Neuronal stem cell (in vitro differentiated cells): ENCODE results near the gene KAT2A.
"Not testable (repeated sequence)": the region's sequence is repeated elsewhere in the genome, so short reads cannot be mapped to it uniquely, and the experiment has no call there.

Source experiments
- DNase-seq: peaks from one replicate; pipeline ENCODE4 v3.0.0-alpha.2; 2013; ENCODE audit warnings: low spot score
- H2AFZ ChIP-seq: one replicate; pipeline ENCODE4 v1.6.1; 2013; ENCODE audit warnings: mild to moderate bottlenecking, low read length, inconsistent platforms
- H2AK5ac ChIP-seq: 2 replicates; pipeline ENCODE4 v1.6.1; 2013; ENCODE audit warnings: low read depth, mild to moderate bottlenecking, inconsistent platforms, low read length, moderate library complexity, mixed read lengths
- H2BK120ac ChIP-seq: 2 replicates; pipeline ENCODE4 v1.6.1; 2013; ENCODE audit warnings: low read depth, mild to moderate bottlenecking, inconsistent platforms, low read length, moderate library complexity, mixed read lengths
- H2BK12ac ChIP-seq: one replicate; pipeline ENCODE4 v1.6.1; 2013; ENCODE audit warnings: low read length, inconsistent platforms
- H2BK15ac ChIP-seq: 2 replicates; pipeline ENCODE4 v1.6.1; 2013; ENCODE audit warnings: mild to moderate bottlenecking, low read length, inconsistent platforms, mixed read lengths
- H2BK5ac ChIP-seq: one replicate; pipeline ENCODE4 v1.6.1; 2013; ENCODE audit warnings: inconsistent platforms, mild to moderate bottlenecking, low read length, moderate library complexity
- H3K14ac ChIP-seq: one replicate; pipeline ENCODE4 v1.6.1; 2013; ENCODE audit warnings: low read length, inconsistent platforms
- H3K18ac ChIP-seq: 2 replicates; pipeline ENCODE4 v1.6.1; 2013; ENCODE audit warnings: low read length, inconsistent platforms
- H3K23ac ChIP-seq: 2 replicates; pipeline ENCODE4 v1.6.1; 2013; ENCODE audit warnings: low read depth, mild to moderate bottlenecking, mixed read lengths, low read length, inconsistent platforms; ENCODE audit not compliant: poor library complexity
- H3K27ac ChIP-seq: replicated peaks from 3 replicates; pipeline ENCODE4 v1.5.1; 2013; ENCODE audit warnings: low read length, inconsistent platforms
- H3K27me3 ChIP-seq, 3 experiments: 2 replicates each; pipeline ENCODE4 v1.6.1; 2013; ENCODE audit warnings: low read length in 3 of 3, mild to moderate bottlenecking in 2 of 3, inconsistent platforms in 1 of 3, low read depth in 1 of 3, mixed read lengths in 1 of 3, moderate library complexity in 1 of 3; ENCODE audit not compliant: control insufficient read depth in 3 of 3, insufficient read depth in 3 of 3
- H3K36me3 ChIP-seq, 2 donors: replicated peaks in 1 of 2; 2 replicates each; pipeline ENCODE4 v1.6.1; 2013; ENCODE audit warnings: low read length in 2 of 2; ENCODE audit not compliant: control insufficient read depth in 2 of 2, insufficient read depth in 2 of 2
- H3K4ac ChIP-seq: 2 replicates; pipeline ENCODE4 v1.6.1; 2013; ENCODE audit warnings: inconsistent platforms, mild to moderate bottlenecking, low read length, moderate library complexity
- H3K4me1 ChIP-seq, 2 donors: 1 replicate in 1 of 2; 2 replicates in 1 of 2; pipeline ENCODE4 v1.6.1; 2013; ENCODE audit warnings: low read length in 2 of 2, low read depth in 1 of 2; ENCODE audit not compliant: control insufficient read depth in 2 of 2, insufficient read depth in 1 of 2
- H3K4me2 ChIP-seq: one replicate; pipeline ENCODE4 v1.6.1; 2013; ENCODE audit warnings: mild to moderate bottlenecking, low read length, inconsistent platforms; ENCODE audit not compliant: insufficient read depth, poor library complexity, severe bottlenecking
- H3K4me3 ChIP-seq, 2 donors: 2 replicates each; pipeline ENCODE4 v1.5.1; 2013; ENCODE audit warnings: low read length in 2 of 2, mild to moderate bottlenecking in 2 of 2, inconsistent platforms in 1 of 2, moderate library complexity in 1 of 2
- H3K79me1 ChIP-seq: one replicate; pipeline ENCODE4 v1.6.1; 2013; ENCODE audit warnings: low read depth, mild to moderate bottlenecking, inconsistent platforms, low read length, moderate library complexity
- H3K9ac ChIP-seq: one replicate; pipeline ENCODE4 v1.6.1; 2013; ENCODE audit warnings: mild to moderate bottlenecking, low read depth, low read length, inconsistent platforms; ENCODE audit not compliant: poor library complexity
- H3K9me3 ChIP-seq, 2 donors: replicated peaks in 1 of 2; 2 replicates each; pipeline versions ENCODE3 to v1.6.1; 2013; ENCODE audit warnings: low read length in 2 of 2, mild to moderate bottlenecking in 2 of 2, inconsistent platforms in 1 of 2, low read depth in 1 of 2, mixed read lengths in 1 of 2, moderate library complexity in 1 of 2; ENCODE audit not compliant: control insufficient read depth in 2 of 2, insufficient read depth in 1 of 2
- H4K8ac ChIP-seq: one replicate; pipeline ENCODE4 v1.6.1; 2013; ENCODE audit warnings: low read depth, mild to moderate bottlenecking, inconsistent platforms, low read length, moderate library complexity
- H4K91ac ChIP-seq: one replicate; pipeline ENCODE4 v1.6.1; 2013; ENCODE audit warnings: low read length, low read depth, mild to moderate bottlenecking, inconsistent platforms; ENCODE audit not compliant: poor library complexity
- WGBS, 2 donors: extraction: QIAGEN DNeasy Blood & Tissue Kit; methylation state at CpG; one replicate each; pipeline ENCODE4 v1.1.7; 2013; ENCODE audit warnings: missing lambda C conversion rate in 2 of 2, mixed read lengths in 1 of 2; ENCODE audit not compliant: insufficient read length in 2 of 2, insufficient replicate concordance in 1 of 2; ENCODE audit errors: extremely low coverage in 2 of 2; 5-methylcytosine and 5-hydroxymethylcytosine counted together

Gene KAT2A

DNA sequence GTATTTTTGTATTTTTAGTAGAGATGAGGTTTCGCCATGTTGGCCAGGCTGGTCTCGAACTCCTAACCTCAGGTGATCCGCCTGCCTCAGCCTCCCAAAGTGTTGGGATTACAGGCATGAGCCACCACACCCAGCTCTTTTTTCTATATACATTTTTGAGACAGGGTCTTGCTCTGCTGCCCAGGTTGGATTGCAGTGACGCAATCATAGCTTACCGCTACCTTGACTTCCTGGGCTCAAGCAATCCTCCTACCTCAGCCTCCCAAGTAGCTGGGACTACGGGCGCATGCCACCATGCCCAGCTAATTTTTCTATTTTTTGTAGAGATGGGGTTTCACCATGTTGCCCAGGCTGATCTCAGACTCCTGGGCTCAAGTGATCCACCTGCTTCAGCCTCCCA, 19.5 kb upstream of the KAT2A start:
- H2AK5ac ChIP-seq, H2AFZ ChIP-seq, H2BK15ac ChIP-seq, DNase-seq, H3K79me1 ChIP-seq, H4K91ac ChIP-seq, H3K27ac ChIP-seq, H3K18ac ChIP-seq, H3K27me3 ChIP-seq, H4K8ac ChIP-seq, H3K4me3 ChIP-seq, H3K4me2 ChIP-seq, H3K4ac ChIP-seq, H3K9ac ChIP-seq, H2BK5ac ChIP-seq, H3K23ac ChIP-seq, H3K14ac ChIP-seq, H3K9me3 ChIP-seq, H2BK12ac ChIP-seq, H2BK120ac ChIP-seq: not testable (repeated sequence)
- Histone ChIP-seq H3K36me3 (peaks cover 8 to 40% of the 10 kb centered on the region in 2 donors), H3K4me1 (peaks cover 7 to 18% of the 10 kb centered on the region in 2 donors)
- no CpG with 5 or more reads among the region's 7 CpGs for WGBS, 2 donors

DNA sequence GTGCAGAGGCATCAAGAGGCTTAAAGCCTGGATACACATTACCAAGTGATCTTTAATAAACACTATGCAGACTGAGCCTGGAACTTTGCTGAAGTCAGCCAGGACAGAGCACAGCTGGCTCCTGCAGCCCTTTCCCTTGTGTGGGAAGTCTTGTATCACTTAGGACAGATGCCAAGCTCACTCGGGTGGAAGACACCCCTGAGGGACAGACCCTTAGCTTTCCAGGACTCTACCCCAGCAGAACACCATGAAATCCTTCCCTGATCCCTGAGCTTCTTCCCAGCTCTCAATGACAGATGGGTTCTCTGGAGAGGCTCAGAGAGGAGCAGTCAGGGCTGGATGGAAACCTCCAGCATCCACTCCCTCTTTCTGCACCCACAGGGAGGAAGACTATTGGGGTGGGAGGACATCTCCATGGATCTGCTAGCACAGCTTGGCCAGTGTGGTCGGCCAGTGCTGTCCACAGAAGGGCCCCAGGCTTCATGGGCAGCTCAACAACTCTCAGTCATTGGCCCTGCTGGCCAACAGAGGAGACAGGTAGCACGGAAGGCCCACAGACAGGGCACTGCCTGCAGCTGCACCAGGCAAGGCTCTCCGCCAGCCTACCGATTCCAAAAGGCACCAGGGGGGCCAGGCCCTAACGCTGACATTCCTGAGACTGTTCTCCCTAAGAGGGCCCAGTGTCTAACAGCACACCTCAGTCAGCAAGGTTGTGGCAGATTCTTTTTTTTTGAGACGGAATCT, 17.8 kb upstream of the KAT2A start:
- Histone ChIP-seq H3K27me3 (no peaks in the 10 kb centered on the region), H3K27ac (no peak overlapping the region), H4K8ac (no peak overlapping the region), H2BK5ac (no peak overlapping the region), H4K91ac (no peak overlapping the region), H3K9ac (no peak overlapping the region), H2AFZ (no peak overlapping the region), H3K4ac (no peak overlapping the region), H2AK5ac (no peak overlapping the region), H3K4me1 (peaks cover 7 to 18% of the 10 kb centered on the region in 2 donors), H2BK120ac (no peak overlapping the region), H3K4me3 (no peak overlapping the region), H2BK15ac (no peak overlapping the region), H3K79me1 (peaks cover 2% of the 10 kb centered on the region), H3K4me2 (no peak overlapping the region), H3K18ac (no peak overlapping the region), H2BK12ac (no peak overlapping the region), H3K36me3 (peaks cover 5 to 36% of the 10 kb centered on the region in 2 donors), H3K23ac (no peak overlapping the region), H3K14ac (no peak overlapping the region), H3K9me3 (no peaks in the 10 kb centered on the region)
- no CpG with 5 or more reads among the region's 7 CpGs for WGBS, 2 donors
- no peak for DNase-seq

DNA sequence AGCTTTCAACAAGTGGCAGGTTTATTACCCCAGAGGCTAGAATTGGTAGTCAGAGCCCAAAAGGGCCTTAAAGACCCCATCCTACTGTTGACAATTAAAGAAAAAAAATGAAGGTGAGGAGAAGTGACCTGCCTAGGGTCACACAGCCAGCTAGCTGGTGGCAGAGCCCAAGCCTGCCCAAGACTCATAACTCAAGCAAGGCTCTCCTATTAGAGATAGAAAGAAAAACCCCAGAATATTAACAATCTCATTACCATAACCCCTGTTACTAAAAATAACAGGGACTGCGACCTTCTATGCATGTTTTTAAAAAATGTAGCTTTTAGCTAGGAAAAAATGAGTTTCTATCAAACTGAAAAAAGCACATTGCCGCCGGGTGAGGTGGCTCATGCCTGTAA, 15.5 kb upstream of the KAT2A start:
- Histone ChIP-seq H3K9me3 (no peaks in the 10 kb centered on the region), H3K27me3 (no peaks in the 10 kb centered on the region), H3K14ac (no peak overlapping the region), H3K36me3 (peaks cover 5 to 44% of the 10 kb centered on the region in 2 donors), H3K9ac (no peak overlapping the region), H2BK5ac (no peak overlapping the region), H2AK5ac (no peak overlapping the region), H2BK15ac (no peak overlapping the region), H2AFZ (no peak overlapping the region), H3K23ac (no peak overlapping the region), H2BK120ac (no peak overlapping the region), H2BK12ac (no peak overlapping the region), H3K4me2 (no peak overlapping the region), H3K4me1 (peaks cover 0 to 4% of the 10 kb centered on the region in 2 donors), H3K18ac (no peak overlapping the region), H3K4ac (no peak overlapping the region), H3K27ac (no peak overlapping the region), H3K4me3 (no peak overlapping the region), H4K8ac (no peak overlapping the region), H4K91ac (no peak overlapping the region), H3K79me1 (peaks cover 2% of the 10 kb centered on the region)
- no CpG with 5 or more reads among the region's 3 CpGs for WGBS, 2 donors
- no peak for DNase-seq

DNA sequence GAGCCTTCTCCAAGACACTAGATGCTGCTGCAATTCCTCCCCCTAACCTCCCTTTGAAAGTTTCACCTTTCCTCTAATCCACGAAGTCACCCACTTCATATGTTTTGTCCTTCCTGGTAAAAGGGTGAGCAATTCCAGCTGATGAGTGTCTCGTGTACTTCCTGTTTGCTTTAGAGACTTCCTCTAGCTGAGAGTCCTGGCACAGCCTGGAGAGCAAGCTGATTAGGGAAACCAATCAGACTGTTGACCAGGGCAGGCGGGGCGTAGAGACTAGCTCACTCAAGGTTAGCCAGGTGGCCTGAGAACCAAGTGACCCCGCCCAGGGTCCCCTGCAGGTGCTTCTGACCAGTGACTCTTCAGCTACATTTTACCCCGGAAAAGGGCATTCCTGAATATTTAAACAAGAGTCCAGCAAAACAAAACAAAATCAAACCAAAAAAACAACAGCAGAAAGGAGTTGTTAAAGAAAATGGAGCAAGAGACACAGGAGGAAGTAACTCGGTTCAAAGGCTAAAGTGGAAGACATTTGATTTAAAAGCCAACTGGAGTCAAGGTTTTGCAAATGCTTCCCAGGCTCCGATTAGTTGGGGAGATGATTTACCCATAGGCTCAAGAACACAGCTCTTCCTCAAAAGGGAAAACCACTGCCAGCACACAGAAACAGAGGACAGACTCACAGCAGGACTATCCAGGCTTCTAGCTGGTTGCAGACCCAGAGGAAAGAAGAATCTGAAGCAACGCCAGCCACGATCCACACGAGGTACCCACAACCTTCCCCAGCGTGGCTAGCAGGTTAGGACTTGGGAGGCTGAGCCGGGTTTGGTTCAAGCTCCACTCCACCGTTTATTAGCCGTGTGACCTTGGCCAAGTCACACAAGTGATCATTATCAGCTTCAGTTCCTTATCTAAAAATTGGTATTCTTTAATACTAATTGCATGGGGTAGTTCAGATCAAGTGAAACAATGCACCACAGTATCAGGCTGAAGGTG, 14.8 kb upstream of the KAT2A start:
- Histone ChIP-seq H2AFZ (no peak overlapping the region), H4K8ac (no peak overlapping the region), H3K9ac (no peak overlapping the region), H2BK120ac (no peak overlapping the region), H3K4me1 (peaks cover 0 to 2% of the 10 kb centered on the region in 2 donors), H3K27ac (no peak overlapping the region), H4K91ac (no peak overlapping the region), H3K79me1 (peaks cover 2% of the 10 kb centered on the region), H3K9me3 (no peaks in the 10 kb centered on the region), H2AK5ac (no peak overlapping the region), H3K18ac (no peak overlapping the region), H3K4me3 (no peak overlapping the region), H3K14ac (no peak overlapping the region), H3K23ac (no peak overlapping the region), H3K4me2 (no peak overlapping the region), H2BK5ac (no peak overlapping the region), H3K27me3 (no peaks in the 10 kb centered on the region), H3K4ac (no peak overlapping the region), H2BK15ac (no peak overlapping the region), H3K36me3 (peaks cover 3 to 39% of the 10 kb centered on the region in 2 donors), H2BK12ac (no peak overlapping the region)
- DNase-seq, result no peak
- no CpG with 5 or more reads among the region's 15 CpGs for WGBS, 2 donors
